Measurements from ENCODE around the gene ARL15.

DNA sequence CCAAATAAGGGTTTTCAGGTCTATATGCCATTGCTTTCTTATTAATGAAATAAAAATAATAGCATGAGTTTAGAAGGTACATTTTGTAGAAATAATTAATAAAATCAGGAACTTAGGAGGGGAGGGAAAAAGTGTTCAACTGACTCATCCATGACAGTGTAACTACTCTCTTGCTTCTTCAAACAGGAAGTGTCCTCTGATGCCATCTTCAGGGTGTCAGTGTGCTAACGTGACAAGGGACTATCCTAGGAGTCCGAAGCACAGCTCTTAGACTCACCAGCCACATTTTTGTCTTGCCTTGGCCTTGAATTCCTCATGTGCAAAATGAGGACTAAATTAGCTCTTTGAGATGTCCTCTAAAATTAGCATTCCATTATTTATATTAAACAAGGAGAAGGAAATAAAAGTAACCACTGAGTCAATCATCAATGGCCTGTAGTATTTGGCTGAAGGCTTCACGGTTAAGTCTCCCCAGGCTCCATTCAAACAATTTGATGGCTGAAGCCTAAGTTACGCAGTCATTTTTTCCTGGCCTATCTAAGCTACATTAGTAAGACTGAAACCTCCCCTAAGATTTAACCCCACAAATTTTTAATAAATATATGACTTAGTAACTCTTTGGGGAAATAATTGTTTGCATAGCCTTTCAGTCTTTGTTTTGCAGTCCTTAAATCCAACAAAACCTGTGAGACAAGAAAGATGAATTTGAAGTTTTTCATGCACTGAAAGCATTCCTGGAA is 151.1 kb downstream of the ARL15 start:
- TF ChIP-seq, protein P1, sequence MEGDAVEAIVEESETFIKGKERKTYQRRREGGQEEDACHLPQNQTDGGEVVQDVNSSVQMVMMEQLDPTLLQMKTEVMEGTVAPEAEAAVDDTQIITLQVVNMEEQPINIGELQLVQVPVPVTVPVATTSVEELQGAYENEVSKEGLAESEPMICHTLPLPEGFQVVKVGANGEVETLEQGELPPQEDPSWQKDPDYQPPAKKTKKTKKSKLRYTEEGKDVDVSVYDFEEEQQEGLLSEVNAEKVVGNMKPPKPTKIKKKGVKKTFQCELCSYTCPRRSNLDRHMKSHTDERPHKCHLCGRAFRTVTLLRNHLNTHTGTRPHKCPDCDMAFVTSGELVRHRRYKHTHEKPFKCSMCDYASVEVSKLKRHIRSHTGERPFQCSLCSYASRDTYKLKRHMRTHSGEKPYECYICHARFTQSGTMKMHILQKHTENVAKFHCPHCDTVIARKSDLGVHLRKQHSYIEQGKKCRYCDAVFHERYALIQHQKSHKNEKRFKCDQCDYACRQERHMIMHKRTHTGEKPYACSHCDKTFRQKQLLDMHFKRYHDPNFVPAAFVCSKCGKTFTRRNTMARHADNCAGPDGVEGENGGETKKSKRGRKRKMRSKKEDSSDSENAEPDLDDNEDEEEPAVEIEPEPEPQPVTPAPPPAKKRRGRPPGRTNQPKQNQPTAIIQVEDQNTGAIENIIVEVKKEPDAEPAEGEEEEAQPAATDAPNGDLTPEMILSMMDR (IDR thresholded peaks at IDR 0.05): no peak
- TF ChIP-seq EZH2 (IDR thresholded peaks at IDR 0.05; ENCODE audit: borderline replicate concordance, insufficient read depth, low read depth, low read length, poor library complexity, severe bottlenecking): no peak

Data from B cell (primary cell).